Stimulated activated CD8-positive, alpha-beta memory T cell treated with anti-CD3 and anti-CD28 coated beads, Interleukin-15, amount 100 ng/mL, for 24 hours (primary cell): ENCODE measurements around the gene ASPDH.

ENCODE experiments used
- DNase-seq: peaks from one replicate; pipeline ENCODE4 v3.0.0-alpha.2; 2020; ENCODE audit warnings: low read depth

The ASPDH gene

GRCh38 chr19:50513746-50514345, at the start of gene ASPDH:
Gene ASPDH (minus strand): TSS chr19:50513913. CDS start chr19:50513823, 90 bp downstream.
- no peak for DNase-seq

DNA sequence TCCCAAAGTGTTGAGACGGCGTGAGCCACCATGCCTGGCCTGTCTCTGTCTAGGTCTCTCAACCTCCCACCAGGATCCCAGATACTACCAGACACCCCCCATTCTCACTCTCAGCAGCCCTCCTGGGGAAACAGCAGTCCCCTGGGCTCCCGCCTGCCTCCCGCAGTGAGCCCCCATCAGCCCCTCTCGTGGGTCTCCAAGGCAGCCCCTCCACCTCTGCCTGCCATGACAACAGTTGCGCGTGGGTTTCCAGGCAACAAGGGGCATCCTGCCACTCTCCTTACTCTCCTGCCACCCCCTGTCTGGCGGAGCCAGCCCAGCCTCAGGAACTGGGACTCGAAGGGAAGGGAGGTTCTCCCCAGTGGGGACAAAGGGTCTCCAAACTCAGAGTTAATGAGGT, 49.3 kb upstream of the ASPDH start:
- no peak for DNase-seq

GRCh38 chr19:50562329-50562728, 48.6 kb upstream of the ASPDH start:
- DNase-seq = no peak

GRCh38 chr19:50559636-50560035, 45.9 kb upstream of the ASPDH start:
- DNase-seq = no peak

DNA sequence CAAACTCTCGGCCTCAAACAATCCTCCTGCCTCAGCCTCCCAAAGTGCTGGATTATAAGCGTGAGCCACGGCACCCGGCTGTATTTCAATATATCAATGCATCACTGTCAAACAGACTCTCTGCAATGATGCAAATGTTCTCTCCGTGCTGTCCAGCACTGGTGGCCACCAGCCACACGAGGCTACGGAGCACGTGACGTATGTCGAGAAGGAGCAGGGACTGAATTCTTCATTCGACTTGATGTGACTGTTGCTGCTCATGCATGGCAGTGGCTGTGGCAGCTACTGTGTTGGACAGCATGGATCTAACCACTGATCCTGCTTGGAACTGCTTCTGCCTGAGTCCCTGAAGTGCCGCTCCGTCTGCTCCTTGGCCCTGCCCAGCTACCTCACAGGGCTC, 44.7 kb upstream of the ASPDH start:
- no peak for DNase-seq

- DNase-seq = no peak
Measured at GRCh38 chr19:50558039-50558438, 44.3 kb upstream of the ASPDH start.

DNA sequence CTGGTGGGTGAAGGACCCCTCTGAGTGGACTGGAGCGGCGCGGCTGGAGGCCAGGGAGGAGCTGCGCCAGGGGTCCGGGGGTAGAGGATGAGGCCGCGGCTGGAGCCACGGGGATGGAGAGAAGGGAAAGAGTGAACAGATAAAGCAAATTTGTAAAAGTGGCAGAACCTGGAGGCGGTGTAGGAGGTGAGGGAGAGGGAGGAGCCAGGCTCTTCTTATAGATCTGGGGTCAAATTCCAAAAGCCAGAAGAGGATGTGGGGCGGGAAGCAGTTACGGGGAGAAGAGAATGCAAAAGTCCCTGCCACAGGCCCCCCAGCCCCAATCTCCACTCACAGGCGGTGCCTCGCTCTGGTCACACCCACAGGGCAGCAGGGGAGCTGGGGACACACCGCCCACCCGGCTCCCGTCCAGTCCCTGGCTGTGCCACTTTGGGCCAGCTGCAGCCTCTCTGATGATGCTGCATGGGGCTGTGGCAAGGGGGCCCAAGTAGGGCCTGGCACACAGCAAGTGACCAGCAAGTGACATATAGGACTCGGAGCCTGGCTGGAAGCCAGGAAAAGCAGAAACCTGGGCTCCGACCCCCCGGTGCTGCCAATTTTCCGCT, 43.4 kb upstream of the ASPDH start:
- no peak for DNase-seq

DNA sequence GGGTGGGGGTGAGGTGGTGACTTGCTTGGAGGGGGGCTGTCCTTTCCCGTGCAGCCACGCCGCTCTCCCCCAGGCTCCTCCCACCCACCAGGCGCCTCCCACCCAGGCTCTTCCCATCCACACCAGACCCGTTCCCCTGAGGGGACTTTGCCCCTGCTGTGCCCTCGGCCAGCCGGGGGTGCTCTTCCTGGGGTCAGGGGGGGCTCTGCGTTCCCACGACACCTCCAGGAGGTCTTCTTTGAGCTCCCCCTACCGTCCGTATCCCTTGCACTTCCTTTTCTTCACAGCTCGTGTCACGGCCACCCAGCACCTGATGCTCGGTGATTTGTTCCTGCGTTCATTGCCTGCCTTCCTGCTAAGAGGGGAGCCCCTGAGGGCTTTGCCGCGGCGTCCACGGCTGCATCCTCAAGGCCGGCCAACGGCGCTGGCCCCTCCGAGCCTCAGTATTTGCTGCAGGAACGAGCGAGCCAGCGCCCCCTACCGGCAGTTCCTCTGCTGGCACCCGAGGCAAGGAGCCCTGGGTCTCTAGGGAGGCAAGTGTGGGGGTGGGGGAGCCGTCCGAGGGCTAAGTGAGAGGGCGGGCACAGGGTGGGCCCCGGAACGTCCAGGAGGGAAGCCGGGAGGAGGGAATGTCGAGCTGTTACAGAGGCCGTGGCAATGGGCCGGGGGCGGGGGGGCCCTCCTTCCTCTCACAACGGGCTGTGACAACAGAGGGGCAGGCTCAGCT, 42.7 kb upstream of the ASPDH start:
- peak; percentile 66 for DNase-seq

GRCh38 chr19:50555450-50556281, 42.0 kb upstream of the ASPDH start:
- no peak for DNase-seq

DNA sequence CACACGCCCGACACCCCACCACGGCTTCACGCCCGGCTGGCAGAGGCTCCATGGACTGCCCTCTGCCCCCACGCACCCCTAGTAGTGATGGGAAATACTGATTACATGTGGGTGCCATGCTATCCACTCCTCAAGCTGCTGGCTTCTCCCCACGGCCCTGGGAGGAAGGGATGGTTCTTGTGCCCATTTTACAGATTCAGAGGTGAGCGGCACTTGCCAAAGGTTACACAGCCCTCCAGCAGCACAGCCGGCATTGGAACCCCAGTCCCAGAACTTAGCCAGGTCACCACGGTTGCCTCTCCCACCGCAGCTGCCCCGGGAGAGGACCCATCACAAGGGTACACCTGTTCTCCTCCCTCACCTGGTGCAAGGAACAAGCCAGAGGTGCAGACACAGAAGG, 41.3 kb upstream of the ASPDH start:
- no peak for DNase-seq

DNA sequence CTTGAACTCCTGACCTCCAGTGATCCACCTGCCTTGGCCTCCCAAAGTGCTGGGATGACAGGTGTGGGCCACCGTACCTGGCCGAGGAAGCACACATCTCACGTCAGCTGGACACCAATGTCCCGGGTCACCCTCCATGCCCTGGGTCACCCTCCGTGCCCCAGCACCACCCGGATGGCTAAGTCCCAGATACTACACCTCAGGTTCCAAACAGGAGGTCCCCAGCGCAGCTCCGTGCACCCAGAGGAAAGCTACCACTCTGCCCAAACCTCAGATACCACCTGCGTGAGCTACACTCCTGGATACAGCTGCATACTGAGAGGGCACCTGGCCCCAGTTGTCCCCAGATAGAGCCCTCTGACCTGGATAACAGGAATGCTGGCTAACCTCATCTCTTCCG, 40.5 kb upstream of the ASPDH start:
- no peak for DNase-seq

DNA sequence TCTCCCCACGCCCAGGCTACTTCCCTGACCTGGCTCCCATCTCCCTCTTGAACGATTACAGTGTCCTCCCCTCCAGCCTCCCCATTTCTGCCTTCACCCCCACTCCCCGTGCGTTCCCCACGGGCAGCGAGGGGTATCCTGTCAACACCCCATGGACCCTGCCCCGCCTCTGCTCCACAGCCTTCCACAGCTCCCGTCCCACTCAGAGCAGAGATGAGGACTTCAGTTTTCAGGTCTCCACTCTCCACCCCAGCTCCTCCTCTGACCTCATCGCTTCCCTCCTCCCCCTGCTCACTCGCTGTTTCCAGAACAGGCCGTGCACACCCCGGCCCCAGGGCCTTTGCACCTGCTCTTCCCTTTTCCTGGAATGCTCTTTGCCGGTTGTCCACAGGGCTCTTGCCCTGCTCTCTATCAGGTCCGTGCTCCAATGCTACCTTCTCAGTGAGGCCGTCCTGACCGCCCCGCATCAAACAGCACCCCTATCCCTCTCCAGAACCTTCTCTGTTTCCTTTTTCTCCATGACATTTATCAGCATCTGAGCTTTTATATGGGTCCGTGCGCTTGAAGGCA, 39.5 kb upstream of the ASPDH start:
- no peak for DNase-seq

GRCh38 chr19:50552540-50552939, 38.8 kb upstream of the ASPDH start:
- DNase-seq = no peak

- no peak for DNase-seq
Measured at GRCh38 chr19:50551715-50552187, 38.0 kb upstream of the ASPDH start.

DNA sequence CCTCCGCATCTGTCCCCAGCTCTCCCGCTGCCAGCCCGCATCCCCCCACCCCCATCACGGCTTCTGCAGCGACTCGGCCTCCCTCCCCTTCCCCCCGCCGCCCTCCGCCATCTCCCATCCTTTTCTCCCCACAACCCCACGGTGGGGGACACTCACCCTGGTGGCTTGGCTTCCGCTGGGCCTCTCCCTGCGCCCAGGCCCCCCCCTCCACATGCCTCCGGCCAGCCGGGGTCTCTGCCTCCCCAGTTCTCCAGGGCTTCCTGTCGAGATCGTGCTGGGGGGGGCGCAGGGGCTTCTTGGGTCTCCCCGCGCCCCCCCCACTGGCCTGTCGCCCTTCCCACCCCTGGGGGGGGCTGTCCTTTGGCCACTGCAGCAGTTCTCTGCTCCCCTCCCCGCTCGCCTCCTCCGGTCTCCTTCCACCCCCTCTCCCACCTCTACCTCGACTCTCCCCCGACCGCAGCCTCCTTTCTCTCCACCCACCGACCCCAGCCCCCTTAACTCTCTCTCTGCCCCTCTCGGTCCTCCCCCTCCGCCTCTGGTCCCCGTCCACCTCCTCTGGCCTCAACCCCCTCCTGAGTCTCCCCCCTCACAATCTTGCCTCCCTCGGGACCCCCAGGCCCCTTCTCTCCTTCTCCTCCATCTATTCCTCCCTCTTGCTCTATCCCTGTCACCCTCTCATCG, 37.5 kb upstream of the ASPDH start:
- DNase-seq = no peak

- no peak for DNase-seq
Measured at GRCh38 chr19:50550594-50550966, 36.9 kb upstream of the ASPDH start.

GRCh38 chr19:50549927-50550593, 36.3 kb upstream of the ASPDH start:
- no peak for DNase-seq

DNA sequence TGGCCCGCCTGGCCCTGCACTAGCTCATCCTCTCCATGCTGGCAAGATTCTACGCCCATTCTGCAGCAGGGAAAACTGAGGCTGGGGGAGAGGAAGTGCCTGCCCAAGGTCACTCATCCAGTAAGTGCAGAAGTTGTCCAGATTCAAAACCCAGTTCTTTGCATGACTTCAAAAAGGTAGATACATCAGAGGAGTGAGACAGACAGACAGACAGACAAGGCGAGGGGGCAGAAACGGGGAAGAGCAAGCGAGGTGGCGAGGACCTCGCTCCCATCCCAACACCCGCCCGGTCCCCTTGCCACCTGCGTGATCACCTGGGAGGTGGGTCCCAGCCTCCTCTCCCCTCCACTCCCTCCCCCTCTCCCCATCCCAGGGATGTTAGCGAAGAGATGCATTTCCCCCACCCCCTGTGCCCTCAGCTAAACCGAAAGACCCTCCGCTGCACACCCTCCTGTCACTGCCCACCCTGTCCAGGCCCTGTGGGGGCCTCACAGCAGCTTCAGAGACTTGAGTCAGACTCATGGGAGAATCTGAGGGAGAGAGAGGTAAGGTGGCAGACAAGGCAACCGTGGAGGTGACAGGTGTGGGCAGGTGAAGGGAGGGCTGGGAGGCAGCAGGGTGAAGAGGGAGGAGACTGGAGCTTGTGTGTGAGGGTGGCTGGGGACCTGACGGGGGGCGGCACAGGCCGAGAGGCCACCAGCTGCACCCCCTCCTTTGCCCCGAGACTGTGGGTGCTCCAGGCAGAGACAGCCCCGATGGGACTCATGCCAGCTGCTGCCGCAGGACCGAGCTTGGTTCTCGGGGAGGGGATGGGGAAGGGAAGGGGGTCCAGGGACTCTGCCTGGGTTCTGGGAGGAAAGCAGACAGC, 35.6 kb upstream of the ASPDH start:
- no peak for DNase-seq

GRCh38 chr19:50548191-50549058, 34.7 kb upstream of the ASPDH start:
- DNase-seq = no peak
